ENCODE data around the gene WDR13. TPM values are rescaled to one million over a fixed set of nuclear protein-coding genes. Genes with fewer than 3 reads are reported as not detected.
"Not testable (repeated sequence)": the region's sequence is repeated elsewhere in the genome, so short reads cannot be mapped to it uniquely, and the experiment has no call there.

The WDR13 gene
- total RNA-seq, 4 donors from 2014 or later, result 108 to 182 (median 139) TPM

DNA sequence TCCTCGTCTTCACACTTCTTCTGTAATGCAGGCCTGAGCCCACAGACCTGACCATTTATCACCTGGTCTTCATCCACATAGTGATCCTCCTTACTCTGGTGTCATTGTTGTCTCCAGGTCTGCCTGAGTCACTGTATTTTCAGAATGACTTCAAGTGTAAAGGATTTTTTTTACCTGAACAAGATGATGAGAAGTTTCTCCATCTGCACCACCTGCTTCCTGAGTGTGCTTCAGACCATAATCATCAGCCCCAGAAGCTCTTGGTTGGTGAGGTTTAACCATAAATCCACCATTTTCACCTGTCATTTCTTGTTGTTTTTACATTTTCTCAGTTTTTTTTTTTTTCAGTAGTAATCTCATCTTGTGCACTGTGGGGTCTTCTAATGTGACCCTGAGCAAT lies 39.0 kb downstream of the WDR13 start:
- Histone ChIP-seq H3K36me3 (no peaks in the 10 kb centered on the region), H3K4me1 (peaks cover 0 to 7% (median 0%) of the 10 kb centered on the region in 3 donors), H3K4me3 (no peak overlapping the region), H3K27ac (no peak overlapping the region), H3K27me3 (no peaks in the 10 kb centered on the region), H3K9me3 (no peaks in the 10 kb centered on the region)
- 100% methylated on average over 1 of the region's 1 CpG; no CpG with 5 or more reads in 1 of the 2 donors for WGBS, 2 donors (ENCODE audit: low coverage in 1 of 2)
- TF ChIP-seq EP300 (IDR thresholded peaks at IDR 0.05) (no peak), POLR2AphosphoS5 (IDR thresholded peaks at IDR 0.05) (no peak), POLR2A (IDR thresholded peaks at IDR 0.05) (no peak)
- TF ChIP-seq, protein P1, sequence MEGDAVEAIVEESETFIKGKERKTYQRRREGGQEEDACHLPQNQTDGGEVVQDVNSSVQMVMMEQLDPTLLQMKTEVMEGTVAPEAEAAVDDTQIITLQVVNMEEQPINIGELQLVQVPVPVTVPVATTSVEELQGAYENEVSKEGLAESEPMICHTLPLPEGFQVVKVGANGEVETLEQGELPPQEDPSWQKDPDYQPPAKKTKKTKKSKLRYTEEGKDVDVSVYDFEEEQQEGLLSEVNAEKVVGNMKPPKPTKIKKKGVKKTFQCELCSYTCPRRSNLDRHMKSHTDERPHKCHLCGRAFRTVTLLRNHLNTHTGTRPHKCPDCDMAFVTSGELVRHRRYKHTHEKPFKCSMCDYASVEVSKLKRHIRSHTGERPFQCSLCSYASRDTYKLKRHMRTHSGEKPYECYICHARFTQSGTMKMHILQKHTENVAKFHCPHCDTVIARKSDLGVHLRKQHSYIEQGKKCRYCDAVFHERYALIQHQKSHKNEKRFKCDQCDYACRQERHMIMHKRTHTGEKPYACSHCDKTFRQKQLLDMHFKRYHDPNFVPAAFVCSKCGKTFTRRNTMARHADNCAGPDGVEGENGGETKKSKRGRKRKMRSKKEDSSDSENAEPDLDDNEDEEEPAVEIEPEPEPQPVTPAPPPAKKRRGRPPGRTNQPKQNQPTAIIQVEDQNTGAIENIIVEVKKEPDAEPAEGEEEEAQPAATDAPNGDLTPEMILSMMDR (IDR thresholded peaks at IDR 0.05), result no peak
- no peak for ATAC-seq

DNA sequence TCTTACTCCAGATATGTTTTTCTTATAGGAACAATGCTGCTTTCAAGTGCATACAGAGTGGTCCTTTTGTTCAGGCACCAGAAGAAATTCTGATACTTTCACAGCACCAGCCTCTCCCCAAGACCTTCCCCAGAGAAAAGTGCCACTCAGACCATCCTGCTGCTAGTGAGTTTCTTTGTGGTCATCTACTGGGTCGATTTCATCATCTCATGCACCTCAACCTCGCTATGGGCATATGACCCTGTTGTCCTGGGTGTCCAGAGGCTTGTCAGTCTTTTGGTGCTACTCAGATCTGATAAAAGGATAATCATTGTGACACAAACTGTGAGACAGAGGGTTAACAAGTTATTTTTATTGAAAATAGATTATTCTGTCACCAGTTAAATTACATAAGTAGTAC lies 39.5 kb downstream of the WDR13 start:
- Histone ChIP-seq H3K9me3 (no peaks in the 10 kb centered on the region), H3K27ac (no peak overlapping the region), H3K4me3 (no peak overlapping the region), H3K27me3 (no peaks in the 10 kb centered on the region), H3K36me3 (no peaks in the 10 kb centered on the region), H3K4me1 (peaks cover 0 to 4% (median 0%) of the 10 kb centered on the region in 3 donors)
- no peak for TF ChIP-seq POLR2A (IDR thresholded peaks at IDR 0.05)
- TF ChIP-seq, protein P1 (IDR thresholded peaks at IDR 0.05), result no peak
- no peak for TF ChIP-seq EP300 (IDR thresholded peaks at IDR 0.05)
- TF ChIP-seq POLR2AphosphoS5 (IDR thresholded peaks at IDR 0.05), result no peak
- no peak for ATAC-seq
- WGBS, 2 donors (ENCODE audit: low coverage in 1 of 2), result 29% methylated on average over 1 of the region's 2 CpGs; no CpG with 5 or more reads in 1 of the 2 donors

DNA sequence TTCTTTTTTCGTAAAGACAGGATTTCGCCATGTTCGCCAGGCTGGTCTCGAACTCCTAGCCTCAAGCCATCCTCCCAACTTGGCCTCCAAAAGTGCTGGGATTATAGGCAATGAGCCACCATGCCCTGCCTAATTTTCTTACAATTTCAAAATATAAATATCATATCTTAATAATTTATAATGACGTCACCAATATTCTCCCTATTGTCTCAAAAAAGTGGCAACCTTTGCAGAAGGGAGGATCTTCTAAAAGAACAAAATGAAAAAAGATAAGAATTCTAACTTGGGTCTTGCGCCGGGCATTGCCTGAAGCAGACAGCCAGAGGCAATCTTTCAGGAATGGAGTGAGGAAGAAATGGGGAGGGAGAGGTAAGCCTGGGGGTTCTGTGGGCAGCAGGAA lies 48.4 kb downstream of the WDR13 start:
- H3K36me3 ChIP-seq, result no peaks in the 10 kb centered on the region
- no peaks in the 10 kb centered on the region for H3K9me3 ChIP-seq
- no peak for ATAC-seq
- H3K27me3 ChIP-seq, result no peaks in the 10 kb centered on the region
- H3K27ac ChIP-seq, result no peak overlapping the region
- TF ChIP-seq POLR2A (IDR thresholded peaks at IDR 0.05) (no peak), EP300 (IDR thresholded peaks at IDR 0.05) (no peak), POLR2AphosphoS5 (IDR thresholded peaks at IDR 0.05) (no peak)
- TF ChIP-seq, protein P1 (IDR thresholded peaks at IDR 0.05), result no peak
- H3K4me3 ChIP-seq, result no peak overlapping the region
- WGBS, 2 donors (ENCODE audit: low coverage in 1 of 2), result 63 to 92% methylated on average over 4 to 5 of the region's 7 CpGs
- no peaks in the 10 kb centered on the region for H3K4me1 ChIP-seq

DNA sequence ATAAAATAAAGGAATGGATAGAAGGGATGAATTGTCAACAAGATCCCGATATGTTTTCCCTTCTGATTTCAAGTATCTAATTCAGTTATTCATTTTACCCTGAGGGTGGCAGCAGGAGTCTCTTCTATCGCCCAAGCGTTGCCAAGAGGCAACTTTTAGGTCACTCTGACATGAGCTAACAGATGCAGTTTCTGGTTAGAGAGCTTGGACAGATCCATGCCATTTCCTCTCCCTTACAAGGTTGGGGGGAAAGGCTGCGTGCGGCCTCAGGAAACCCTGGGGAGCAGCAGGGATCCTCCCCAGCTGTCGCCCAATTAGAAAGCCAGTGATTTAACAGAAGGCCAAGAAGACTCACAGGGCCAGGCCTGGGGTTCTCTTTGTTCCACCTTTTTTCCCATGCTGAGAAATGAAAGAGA lies 51.1 kb downstream of the WDR13 start:
- H3K9me3 ChIP-seq, result no peaks in the 10 kb centered on the region
- TF ChIP-seq POLR2A (IDR thresholded peaks at IDR 0.05), result no peak
- TF ChIP-seq, protein P1 (IDR thresholded peaks at IDR 0.05), result peak in 3 of 4 experiments; percentile 31 to 43 (median 35)
- no peaks in the 10 kb centered on the region for H3K27me3 ChIP-seq
- H3K36me3 ChIP-seq, result no peaks in the 10 kb centered on the region
- ATAC-seq, result peak; percentile 72
- H3K27ac ChIP-seq, result peak overlapping the region in 2 of 4 donors; percentile 29 to 58
- no peak overlapping the region for H3K4me3 ChIP-seq
- H3K4me1 ChIP-seq, result no peaks in the 10 kb centered on the region
- 0 to 27% methylated on average over 3 to 4 of the region's 6 CpGs for WGBS, 2 donors (ENCODE audit: low coverage in 1 of 2)

DNA sequence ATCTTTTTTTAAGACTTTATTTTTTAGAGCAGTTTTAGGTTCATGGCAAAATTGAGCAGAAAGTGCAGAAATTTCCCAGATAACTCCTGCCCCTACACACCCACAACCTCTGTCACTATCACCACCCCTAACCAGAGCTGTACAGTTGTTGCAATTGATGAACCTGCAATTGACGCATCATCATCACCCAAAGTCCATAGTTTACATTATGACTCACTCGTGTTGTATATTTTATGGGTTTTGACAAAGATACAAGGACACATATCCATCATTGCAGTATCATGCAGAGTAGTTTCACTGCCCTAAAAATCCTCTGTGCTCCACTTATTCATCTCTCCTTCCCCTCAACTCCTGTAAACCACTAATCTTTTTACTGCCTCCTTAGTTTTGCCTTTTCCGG lies 51.8 kb downstream of the WDR13 start:
- Histone ChIP-seq H3K27me3 (no peaks in the 10 kb centered on the region), H3K4me3 (no peak overlapping the region), H3K27ac (peak overlapping the region in 2 of 4 donors; percentile 29 to 58), H3K9me3 (no peaks in the 10 kb centered on the region), H3K36me3 (no peaks in the 10 kb centered on the region), H3K4me1 (no peaks in the 10 kb centered on the region)
- TF ChIP-seq POLR2AphosphoS5 (IDR thresholded peaks at IDR 0.05), result no peak
- no peak for TF ChIP-seq EP300 (IDR thresholded peaks at IDR 0.05)
- TF ChIP-seq POLR2A (IDR thresholded peaks at IDR 0.05), result no peak
- TF ChIP-seq, protein P1 (IDR thresholded peaks at IDR 0.05), result no peak
- no peak for ATAC-seq
- WGBS, 2 donors (ENCODE audit: low coverage in 1 of 2), result 47 to 86% methylated on average over 1 to 2 of the region's 3 CpGs

DNA sequence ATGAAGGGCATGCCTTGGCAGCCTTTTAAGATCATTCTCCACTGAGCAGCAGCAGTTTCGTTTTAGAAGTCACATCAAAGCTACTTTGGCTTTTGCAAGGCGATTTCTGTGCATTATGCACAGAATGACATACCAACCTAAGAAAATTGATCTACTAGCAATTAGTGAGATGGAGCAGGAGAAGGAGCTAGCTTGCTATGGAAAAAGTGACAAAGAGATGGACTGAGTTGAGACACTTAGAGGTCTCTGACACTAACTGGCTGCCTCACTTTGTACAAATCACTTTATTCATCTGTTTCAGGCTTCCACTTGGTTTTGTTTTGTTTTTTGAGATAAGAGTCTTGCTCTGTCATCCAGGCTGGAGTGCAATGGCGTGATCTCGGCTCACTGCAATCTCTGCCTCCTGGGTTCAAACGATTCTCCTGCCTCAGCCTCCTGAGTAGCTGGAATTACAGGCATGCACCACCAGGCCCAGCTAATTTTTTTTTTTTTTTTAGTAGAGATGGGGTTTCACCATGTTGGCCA lies 54.8 kb downstream of the WDR13 start:
- not testable (repeated sequence) for H3K9me3 ChIP-seq, H3K36me3 ChIP-seq, H3K27ac ChIP-seq, ATAC-seq, H3K4me3 ChIP-seq, H3K4me1 ChIP-seq, H3K27me3 ChIP-seq
- WGBS, 2 donors (ENCODE audit: low coverage in 1 of 2), result 38 to 58% methylated on average over 2 of the region's 5 CpGs

DNA sequence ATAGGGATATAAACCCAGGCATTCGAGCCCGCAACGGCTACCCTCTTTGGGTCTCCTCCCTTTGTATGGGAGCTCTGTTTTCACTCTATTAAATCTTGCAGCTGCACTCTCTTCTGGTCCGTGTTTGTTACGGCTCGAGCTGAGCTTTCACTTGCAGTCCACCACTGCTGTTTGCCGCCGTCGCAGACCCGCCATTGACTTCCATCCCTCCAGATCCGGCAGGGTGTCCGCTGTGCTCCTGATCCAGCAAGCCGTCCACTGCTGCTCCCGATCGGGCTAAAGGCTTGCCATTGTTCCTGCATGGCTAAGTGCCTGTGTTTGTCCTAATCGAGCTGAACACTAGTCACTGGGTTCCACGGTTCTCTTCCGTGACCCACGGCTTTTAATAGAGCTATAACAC lies 57.5 kb downstream of the WDR13 start:
- H3K4me3 ChIP-seq, H3K36me3 ChIP-seq: not testable (repeated sequence)
- WGBS, 2 donors (ENCODE audit: low coverage in 1 of 2), result 64 to 80% methylated on average over 1 to 6 of the region's 19 CpGs

More for the DNA sequence above, 57.5 kb downstream of the WDR13 start:
- ATAC-seq, H3K4me1 ChIP-seq, H3K27ac ChIP-seq, H3K9me3 ChIP-seq, H3K27me3 ChIP-seq: not testable (repeated sequence)
